ENCODE results near the gene SHISA5. TPM values are rescaled to one million over a fixed set of nuclear protein-coding genes. Genes with fewer than 3 reads are reported as not detected.

The SHISA5 gene
- total RNA-seq, 3 donors from 2014 or later (not counting 1 experiment from before 2014, with no cell fraction given): 211 to 237 (median 218) TPM

GRCh38 chr3:48467110-48467454 lies 36.9 kb downstream of the SHISA5 start:
- TF ChIP-seq, protein P1, sequence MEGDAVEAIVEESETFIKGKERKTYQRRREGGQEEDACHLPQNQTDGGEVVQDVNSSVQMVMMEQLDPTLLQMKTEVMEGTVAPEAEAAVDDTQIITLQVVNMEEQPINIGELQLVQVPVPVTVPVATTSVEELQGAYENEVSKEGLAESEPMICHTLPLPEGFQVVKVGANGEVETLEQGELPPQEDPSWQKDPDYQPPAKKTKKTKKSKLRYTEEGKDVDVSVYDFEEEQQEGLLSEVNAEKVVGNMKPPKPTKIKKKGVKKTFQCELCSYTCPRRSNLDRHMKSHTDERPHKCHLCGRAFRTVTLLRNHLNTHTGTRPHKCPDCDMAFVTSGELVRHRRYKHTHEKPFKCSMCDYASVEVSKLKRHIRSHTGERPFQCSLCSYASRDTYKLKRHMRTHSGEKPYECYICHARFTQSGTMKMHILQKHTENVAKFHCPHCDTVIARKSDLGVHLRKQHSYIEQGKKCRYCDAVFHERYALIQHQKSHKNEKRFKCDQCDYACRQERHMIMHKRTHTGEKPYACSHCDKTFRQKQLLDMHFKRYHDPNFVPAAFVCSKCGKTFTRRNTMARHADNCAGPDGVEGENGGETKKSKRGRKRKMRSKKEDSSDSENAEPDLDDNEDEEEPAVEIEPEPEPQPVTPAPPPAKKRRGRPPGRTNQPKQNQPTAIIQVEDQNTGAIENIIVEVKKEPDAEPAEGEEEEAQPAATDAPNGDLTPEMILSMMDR (IDR thresholded peaks at IDR 0.05): no peak
- Histone ChIP-seq H3K36me3 (ENCODE audit: control insufficient read depth, insufficient read depth, low read length) (peaks cover 27% of the 10 kb centered on the region), H3K27me3 (ENCODE audit: control insufficient read depth, insufficient read depth, low read length) (no peaks in the 10 kb centered on the region), H3K4me3 (ENCODE audit: low read length) (peak overlapping the region; percentile 72), H3K9me3 (ENCODE audit: control insufficient read depth, insufficient read depth, low read length) (no peaks in the 10 kb centered on the region), H3K27ac (ENCODE audit: low read length) (peak overlapping the region; percentile 98), H3K4me1 (ENCODE audit: control insufficient read depth, insufficient read depth, low read length) (peaks cover 72% of the 10 kb centered on the region)
- no peaks in the 10 kb centered on the region for H3K27me3 Mint-ChIP-seq (ENCODE audit: low read depth in 2 of 2)
- ATAC-seq (no peak), DNase-seq (no peak)
- peak overlapping the region; percentile 97 to 99 for H3K27ac Mint-ChIP-seq
- peaks cover 36 to 51% of the 10 kb centered on the region in 2 donors for H3K4me1 Mint-ChIP-seq
- intact Hi-C loops (cut with micrococcal nuclease): loop anchor here (5.0 kb wide), 1 partner anchor 40 kb away; no protein-coding TSS in a partner anchor
- no peaks in the 10 kb centered on the region for H3K36me3 Mint-ChIP-seq
- H3K4me3 Mint-ChIP-seq: peak overlapping the region; percentile 87
- H3K9me3 Mint-ChIP-seq: no peaks in the 10 kb centered on the region
- 69% methylated on average over 9 of the region's 9 CpGs for WGBS (ENCODE audit: insufficient coverage)

GRCh38 chr3:48466386-48467109 lies 37.4 kb downstream of the SHISA5 start:
- H3K36me3 ChIP-seq (ENCODE audit: control insufficient read depth, insufficient read depth, low read length): peaks cover 27% of the 10 kb centered on the region
- Mint-ChIP-seq H3K27me3 (ENCODE audit: low read depth in 2 of 2) (no peaks in the 10 kb centered on the region), H3K27ac (peak overlapping the region; percentile 97 to 99), H3K36me3 (no peaks in the 10 kb centered on the region), H3K4me3 (peak overlapping the region; percentile 87), H3K4me1 (peaks cover 36 to 51% of the 10 kb centered on the region in 2 donors), H3K9me3 (no peaks in the 10 kb centered on the region)
- TF ChIP-seq, protein P1 (IDR thresholded peaks at IDR 0.05): no peak
- no peaks in the 10 kb centered on the region for H3K9me3 ChIP-seq (ENCODE audit: control insufficient read depth, insufficient read depth, low read length)
- intact Hi-C loops (cut with micrococcal nuclease): loop anchor here (5.0 kb wide), 1 partner anchor 41 kb away; no protein-coding TSS in a partner anchor
- ATAC-seq: peak; percentile 36 to 49 (median 41)
- 18% methylated on average over 19 of the region's 19 CpGs for WGBS (ENCODE audit: insufficient coverage)
- peak in 1 of 2 donors; percentile 58 for DNase-seq
- no peaks in the 10 kb centered on the region for H3K27me3 ChIP-seq (ENCODE audit: control insufficient read depth, insufficient read depth, low read length)
- H3K4me1 ChIP-seq (ENCODE audit: control insufficient read depth, insufficient read depth, low read length): peaks cover 67% of the 10 kb centered on the region
- H3K4me3 ChIP-seq (ENCODE audit: low read length): peak overlapping the region; percentile 72
- peak overlapping the region; percentile 98 for H3K27ac ChIP-seq (ENCODE audit: low read length)

- Histone ChIP-seq H3K27ac (ENCODE audit: low read length) (peak overlapping the region; percentile 98), H3K27me3 (ENCODE audit: control insufficient read depth, insufficient read depth, low read length) (no peaks in the 10 kb centered on the region), H3K4me3 (ENCODE audit: low read length) (peak overlapping the region; percentile 72), H3K36me3 (ENCODE audit: control insufficient read depth, insufficient read depth, low read length) (peaks cover 34% of the 10 kb centered on the region), H3K9me3 (ENCODE audit: control insufficient read depth, insufficient read depth, low read length) (no peaks in the 10 kb centered on the region), H3K4me1 (ENCODE audit: control insufficient read depth, insufficient read depth, low read length) (peaks cover 59% of the 10 kb centered on the region)
- TF ChIP-seq, protein P1 (IDR thresholded peaks at IDR 0.05): no peak
- ATAC-seq: peak; percentile 94 to 95 (median 95)
- peak; percentile 81 to 86 for DNase-seq
- intact Hi-C loops (cut with micrococcal nuclease): loop anchor here (5.0 kb wide), 1 partner anchor 42 kb away; no protein-coding TSS in a partner anchor
- 8% methylated on average over 21 of the region's 21 CpGs for WGBS (ENCODE audit: insufficient coverage)
- peaks cover 36 to 51% of the 10 kb centered on the region in 2 donors for H3K4me1 Mint-ChIP-seq
- H3K4me3 Mint-ChIP-seq: peak overlapping the region; percentile 87
- H3K36me3 Mint-ChIP-seq: no peaks in the 10 kb centered on the region
- H3K27ac Mint-ChIP-seq: peak overlapping the region; percentile 97 to 99
- no peaks in the 10 kb centered on the region for H3K9me3 Mint-ChIP-seq
- H3K27me3 Mint-ChIP-seq (ENCODE audit: low read depth in 2 of 2): no peaks in the 10 kb centered on the region
Observed at GRCh38 chr3:48465531-48466378, 38.2 kb downstream of the SHISA5 start.
